Vagina (tissue), 2 donors: ENCODE measurements around the gene TNFSF9.

Source experiments
- CTCF ChIP-seq, 3 experiments: fragments of 450-650 bp in 2 of 3; fragments of 200-600 bp in 1 of 3; sonication (generic) in 1 of 3; IDR thresholded peaks; one replicate each; pipeline ENCODE4 v1.5.1; 2017 to 2019; ENCODE audit warnings: antibody characterized with exemption in 3 of 3, mild to moderate bottlenecking in 2 of 3, moderate library complexity in 2 of 3
- POLR2AphosphoS5 ChIP-seq, 2 donors: sonication (generic); formaldehyde crosslinking; IDR thresholded peaks; one replicate each; pipeline ENCODE4 v1.9.0; 2017; ENCODE audit warnings: antibody characterized with exemption in 2 of 2, mild to moderate bottlenecking in 2 of 2, low read depth in 1 of 2; ENCODE audit not compliant: insufficient read depth in 1 of 2

DNA sequence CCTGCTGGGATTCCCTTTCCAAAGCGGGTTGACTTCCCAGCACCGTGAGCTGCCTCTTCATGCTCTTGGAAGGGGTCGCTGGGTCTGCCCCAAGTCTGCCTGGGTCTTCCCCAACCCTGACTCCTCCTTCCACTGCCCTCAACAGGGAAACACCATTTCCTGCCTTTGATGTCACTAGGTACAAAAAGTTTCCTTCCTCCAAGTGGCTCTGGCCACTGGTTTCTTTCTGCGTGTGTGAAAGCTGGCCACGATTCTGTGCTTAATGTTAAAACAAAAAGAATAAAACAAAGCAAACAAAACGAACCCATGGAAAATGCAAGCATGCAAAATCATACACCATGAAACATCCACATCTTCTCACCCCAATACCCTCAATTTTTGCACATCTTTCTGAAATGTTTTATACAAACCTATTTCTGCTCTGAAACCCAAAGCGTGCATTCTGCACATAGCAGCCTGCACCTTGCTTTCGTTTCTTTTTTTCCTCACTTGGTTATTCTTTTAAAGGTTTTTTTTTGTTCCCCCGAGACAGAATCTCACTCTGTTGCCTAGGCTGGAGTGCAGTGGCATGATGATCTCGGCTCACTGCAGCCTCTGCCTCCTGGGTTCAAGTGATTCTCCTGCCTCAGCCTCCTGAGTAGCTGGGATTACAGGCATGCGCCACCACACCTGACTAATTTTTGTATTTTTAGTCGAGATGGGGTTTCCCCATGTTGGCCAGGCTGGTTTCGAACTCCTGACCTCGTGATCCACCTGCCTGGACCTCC is 12.5 kb upstream of the TNFSF9 start:
- TF ChIP-seq POLR2AphosphoS5 (IDR thresholded peaks at IDR 0.05; ENCODE audit: insufficient read depth in 1 of 2, low read depth in 1 of 2) (no peak), CTCF (IDR thresholded peaks at IDR 0.05) (no peak)
